GM12878 (cell line): ENCODE measurements around the gene PKP2. TPM values are rescaled to one million over a fixed set of nuclear protein-coding genes. Genes with fewer than 3 reads are reported as not detected.

ENCODE experiments used
- ATAC-seq: fragments of 200-7000 bp; cut with Tn5 transposase; 3 replicates; pipeline ENCODE4 v1.9.1; 2020; ENCODE audit warnings: mild to moderate bottlenecking, moderate library complexity
- BruUV-seq: library from RNA; stranded (reverse); fragments of 400-500 nt; replicated peaks from 2 replicates; lab custom pipeline; 2021; lab: Mats Ljungman, UMichigan
- CTCF ChIA-PET: fragments of 300-600 bp; sonication (Branson Sonifier 250); formaldehyde crosslinking; extraction: SDS; loops from one replicate; lab custom pipeline; 2021; ENCODE audit warnings: inconsistent platforms; lab: Yijun Ruan, JAX
- POLR2A ChIA-PET: fragments of 350-600 bp; formaldehyde crosslinking; extraction: SDS; loops from one replicate; lab custom pipeline; 2021; ENCODE audit warnings: inconsistent platforms; lab: Charles Lee
- RAD21 ChIA-PET: fragments of 300-600 bp; sonication (Branson Sonifier 250); formaldehyde crosslinking; loops from one replicate; lab custom pipeline; 2023; ENCODE audit warnings: antibody characterized with exemption; ENCODE audit not compliant: unreplicated experiment; lab: Charles Lee
- SMC1A ChIA-PET: fragments of 300-600 bp; sonication (Branson Sonifier 250); formaldehyde crosslinking; loops from one replicate; lab custom pipeline; 2023; ENCODE audit not compliant: unreplicated experiment, uncharacterized antibody; lab: Charles Lee
- DNase-seq: peaks from one replicate; pipeline ENCODE4 v3.0.0-alpha.2; 2011; ENCODE audit warnings: low read depth, low spot score
- FAIRE-seq: peaks from 3 replicates; lab custom pipeline; 2011; peaks lifted over from hg19 to GRCh38; lab: Jason Lieb, UNC
- H2AFZ ChIP-seq: 2 replicates; pipeline ENCODE4 v1.6.0; 2011; ENCODE audit warnings: low read depth, low read length, control low read depth; ENCODE audit not compliant: control insufficient read depth
- H3K27ac ChIP-seq: 2 replicates; pipeline ENCODE4 v1.5.1; 2011; ENCODE audit warnings: control low read depth; ENCODE audit not compliant: control insufficient read depth, insufficient read depth
- H3K27me3 ChIP-seq, 2 experiments: replicated peaks in 1 of 2; 2 replicates each; pipeline versions ENCODE4 v1.6.0 to v1.6.1; 2011; ENCODE audit warnings: low read length in 1 of 2; ENCODE audit not compliant: control insufficient read depth in 2 of 2, insufficient read depth in 2 of 2
- H3K36me3 ChIP-seq, 2 experiments: 2 replicates each; pipeline ENCODE4 v1.5.1; 2011; ENCODE audit warnings: low read length in 1 of 2; ENCODE audit not compliant: control insufficient read depth in 2 of 2, insufficient read depth in 2 of 2
- H3K4me1 ChIP-seq: 2 replicates; pipeline ENCODE4 v1.6.1; 2011; ENCODE audit warnings: mild to moderate bottlenecking, low read length, moderate library complexity, mixed read lengths; ENCODE audit not compliant: control insufficient read depth, insufficient read depth
- H3K4me2 ChIP-seq: 2 replicates; pipeline ENCODE4 v1.6.0; 2011; ENCODE audit warnings: control low read depth; ENCODE audit not compliant: control insufficient read depth, insufficient read depth
- H3K4me3 ChIP-seq: fragments of 200-600 bp; sonication (generic); 2 replicates; pipeline ENCODE4 v1.5.1; 2016
- H3K79me2 ChIP-seq: 2 replicates; pipeline ENCODE4 v1.6.0; 2011; ENCODE audit warnings: low read length; ENCODE audit not compliant: control insufficient read depth, insufficient read depth
- H3K9ac ChIP-seq: 2 replicates; pipeline ENCODE4 v1.8.0; 2011; ENCODE audit warnings: low read length, control low read depth, mixed read lengths; ENCODE audit not compliant: control insufficient read depth, insufficient read depth
- H3K9me3 ChIP-seq: replicated peaks from 3 replicates; pipeline ENCODE4 v1.5.1; 2011; ENCODE audit warnings: mild to moderate bottlenecking, low read length; ENCODE audit not compliant: control insufficient read depth, insufficient read depth
- H4K20me1 ChIP-seq: 2 replicates; pipeline ENCODE4 v1.6.0; 2011; ENCODE audit not compliant: control insufficient read depth, insufficient read depth
- ETV6 ChIP-seq, 2 experiments: fragments of 450-650 bp in 1 of 2; IDR thresholded peaks in 1 of 2; conservative IDR thresholded peaks in 1 of 2; 2 replicates each; pipeline ENCODE4 v1.6.1; 2014; ENCODE audit warnings: antibody characterized with exemption in 1 of 2, borderline replicate concordance in 1 of 2, low read depth in 1 of 2, mild to moderate bottlenecking in 1 of 2, moderate library complexity in 1 of 2
- EZH2 ChIP-seq: IDR thresholded peaks from 2 replicates; pipeline ENCODE4 v1.6.1; 2012; ENCODE audit warnings: low read depth, mild to moderate bottlenecking, control low read depth, inconsistent platforms, low read length, borderline replicate concordance; ENCODE audit not compliant: control insufficient read depth
- KDM1A ChIP-seq: fragments of 200-600 bp; sonication (generic); IDR thresholded peaks from 2 replicates; pipeline ENCODE4 v1.6.1; 2016; ENCODE audit warnings: borderline replicate concordance
- NR2C2 ChIP-seq: IDR thresholded peaks from 2 replicates; pipeline ENCODE4 v1.6.1; 2011; ENCODE audit warnings: borderline replicate concordance, low read depth; ENCODE audit not compliant: control insufficient read depth, insufficient read length
- SRF ChIP-seq, 2 experiments: IDR thresholded peaks; 2 replicates each; pipeline ENCODE4 v1.6.1; 2011; ENCODE audit warnings: low read depth in 2 of 2, low read length in 2 of 2, mild to moderate bottlenecking in 1 of 2, moderate library complexity in 1 of 2
- STAT1 ChIP-seq: fragments of 450-650 bp; conservative IDR thresholded peaks from 2 replicates; pipeline ENCODE4 v1.6.1; 2014; ENCODE audit warnings: antibody characterized with exemption, mild to moderate bottlenecking
- ZBED1 ChIP-seq: IDR thresholded peaks from 2 replicates; pipeline ENCODE4 v1.6.1; 2016; ENCODE audit warnings: borderline replicate concordance
- ZBTB11 ChIP-seq: fragments of 450-650 bp; formaldehyde crosslinking; IDR thresholded peaks from 2 replicates; pipeline ENCODE4 v1.5.0; 2022; ENCODE audit warnings: mild to moderate bottlenecking, missing genetic modification characterization
- ZBTB4 ChIP-seq: fragments of 450-650 bp; formaldehyde crosslinking; IDR thresholded peaks from 2 replicates; pipeline ENCODE4 v1.4.0; 2022; ENCODE audit warnings: mild to moderate bottlenecking, moderate library complexity
- ZNF217 ChIP-seq: fragments of 450-650 bp; IDR thresholded peaks from 2 replicates; pipeline ENCODE4 v1.6.1; 2017; ENCODE audit warnings: antibody characterized with exemption, mild to moderate bottlenecking
- WGBS: methylation state at CpG from one replicate; pipeline ENCODE4 v1.1.6; 2016; ENCODE audit warnings: low lambda C conversion rate; ENCODE audit not compliant: insufficient replicate concordance, insufficient coverage; ENCODE audit errors: missing lambda C conversion rate; 5-methylcytosine and 5-hydroxymethylcytosine counted together
- in situ Hi-C: fragments of 300-500 bp; cut with MboI; formaldehyde crosslinking; loops from 9 replicates; pipeline ENCODE4 v1.14.3; 2018; ENCODE audit warnings: mixed read lengths
- intact Hi-C: fragments of 100-400 bp; cut with micrococcal nuclease; formaldehyde crosslinking; loops from one replicate; pipeline ENCODE4 v1.14.2; 2022; ENCODE audit not compliant: unreplicated experiment
- polyA plus RNA-seq, 11 experiments: library from polyadenylated mRNA; depleted of rRNA in 4 of 11; unstranded in 6 of 11; stranded (reverse) in 5 of 11; fragments of >200 nt; fragmentation: Nextera tagmentation in 4 of 11; fragmentation: Illumina TruSeq in 1 of 11; extraction: Ambion mirVana in 4 of 11; extraction: Trizol in 1 of 11; gene quantifications; 1 replicate in 1 of 11; 2 replicates in 10 of 11; pipeline versions ENCODE4 v1.2.1 to v1.2.3, GENCODE V29; 2011 to 2016; ENCODE audit warnings: inconsistent platforms in 2 of 11, missing spikeins in 2 of 11, low read depth in 1 of 11
- total RNA-seq, 4 experiments: library from RNA; depleted of rRNA in 3 of 4; stranded (reverse); fragments of >200 nt in 3 of 4; fragmentation: Illumina TruSeq in 1 of 4; extraction: Trizol in 1 of 4; gene quantifications; 2 replicates each; pipeline versions ENCODE4 v1.2.1 to v1.2.3, GENCODE V29; 2013 to 2021

The PKP2 gene
- total and polyA plus RNA-seq, 10 of the 15 experiments (the other 5 are each of a cell fraction or from before 2014, with no cell fraction given), result 0.02 to 4.1 (median 0.07) TPM; not detected in 4

DNA sequence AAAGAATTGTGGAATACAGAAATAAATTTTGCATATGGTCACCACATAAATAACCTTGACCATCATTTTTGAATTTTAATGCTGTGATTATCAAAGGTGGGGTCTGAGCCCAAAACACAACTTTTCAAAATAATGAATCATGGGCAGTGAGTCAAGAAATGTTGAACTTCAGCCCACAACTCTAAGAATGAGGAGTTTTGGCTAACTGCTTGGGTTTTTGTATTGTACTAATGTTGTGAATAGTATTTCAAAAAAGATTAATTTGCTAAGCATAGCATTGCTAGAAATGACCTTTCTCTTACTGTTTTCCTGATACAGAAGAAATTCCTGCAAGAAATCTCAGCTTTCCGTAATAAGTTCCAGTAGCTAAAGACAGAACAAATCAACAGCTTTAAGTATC, 116.5 kb downstream of the PKP2 start:
- Histone ChIP-seq H3K27ac (no peak overlapping the region), H3K79me2 (no peaks in the 10 kb centered on the region), H3K4me3 (no peak overlapping the region), H3K9me3 (no peaks in the 10 kb centered on the region), H2AFZ (no peak overlapping the region), H3K4me2 (no peak overlapping the region), H4K20me1 (no peaks in the 10 kb centered on the region), H3K36me3 (no peaks in the 10 kb centered on the region), H3K4me1 (no peaks in the 10 kb centered on the region), H3K27me3 (no peaks in the 10 kb centered on the region), H3K9ac (no peak overlapping the region)
- WGBS, result 0% methylated on average over 1 of the region's 1 CpG
- ChIA-PET POLR2A (no interaction called here), SMC1A (no interaction called here), RAD21 (no interaction called here), CTCF (interaction anchor here (3.8 kb wide), 1 partner anchor 23 kb away, joined by 25 read pairs; the partner anchor contains the start of gene YARS2)
- intact Hi-C loops (no loop called here), in situ Hi-C loops (no loop called here)
- TF ChIP-seq ZNF217, result no peak
- ATAC-seq, result no peak
- no peak for DNase-seq
- no TSS peak for BruUV-seq
- FAIRE-seq, result no peak

GRCh38 chr12:32777691-32778175, 118.8 kb downstream of the PKP2 start:
- Histone ChIP-seq H3K9me3 (no peaks in the 10 kb centered on the region), H4K20me1 (no peaks in the 10 kb centered on the region), H3K27ac (no peak overlapping the region), H3K27me3 (no peaks in the 10 kb centered on the region), H3K4me2 (no peak overlapping the region), H3K79me2 (no peaks in the 10 kb centered on the region), H3K4me1 (no peaks in the 10 kb centered on the region), H3K4me3 (no peak overlapping the region), H3K9ac (no peak overlapping the region), H2AFZ (no peak overlapping the region), H3K36me3 (no peaks in the 10 kb centered on the region)
- CTCF ChIA-PET, result interaction anchor here (0.7 to 3.8 kb wide), 2 partner anchors 10 to 21 kb away, joined by 3 to 25 read pairs; partner anchors contain the start of gene YARS2
- POLR2A ChIA-PET, result no interaction called here
- intact Hi-C loops (no loop called here), in situ Hi-C loops (no loop called here)
- no TSS peak for BruUV-seq
- WGBS, result 46% methylated on average over 6 of the region's 6 CpGs
- no peak for FAIRE-seq
- SMC1A ChIA-PET, result interaction anchor here (1.3 kb wide), 1 partner anchor 22 kb away, joined by 4 read pairs; the partner anchor contains the start of gene YARS2
- RAD21 ChIA-PET, result interaction anchor here (2.0 kb wide), 1 partner anchor 22 kb away, joined by 7 read pairs; the partner anchor contains the start of gene YARS2
- ATAC-seq, result no peak
- DNase-seq, result no peak
- no peak for TF ChIP-seq STAT1
- no peak for TF ChIP-seq EZH2
- TF ChIP-seq SRF (IDR thresholded peaks at IDR 0.05; ENCODE audit: low read depth in 2 of 2, low read length in 2 of 2), result no peak
- no peak for TF ChIP-seq ETV6 (conservative IDR thresholded peaks at IDR 0.05 in 1 of 2, IDR thresholded peaks at IDR 0.05 in 1 of 2; ENCODE audit: borderline replicate concordance in 1 of 2, low read depth in 1 of 2)
- no peak for TF ChIP-seq NR2C2
- TF ChIP-seq ZBTB11, result no peak
- TF ChIP-seq ZBTB4 (CRISPR knock-in tag), result no peak
- TF ChIP-seq KDM1A, result no peak
- TF ChIP-seq ZBED1, result no peak
